Urothelium cell line (cell line): ENCODE measurements around the gene PET117.
"Not testable (repeated sequence)": the region's sequence is repeated elsewhere in the genome, so short reads cannot be mapped to it uniquely, and the experiment has no call there.

Experiments used
- DNase-seq: peaks from one replicate; pipeline ENCODE4 v3.0.0; 2011; ENCODE audit warnings: low spot score, mixed read lengths
- FAIRE-seq: peaks from 2 replicates; lab custom pipeline; 2011; peaks lifted over from hg19 to GRCh38; lab: Jason Lieb, UNC

The PET117 gene

GRCh38 chr20:18137412-18138265 is at the start of gene PET117, which contains the start of gene KAT14:
Gene PET117, plus strand, starts transcription at chr20:18137863. Its CDS starts 93 bp downstream, at chr20:18137956.
Gene KAT14, plus strand, starts transcription at chr20:18137863. Its CDS starts 4,798 bp downstream, at chr20:18142661.
- DNase-seq = peak; percentile 92
- FAIRE-seq = no peak

GRCh38 chr20:18088298-18088697 is 49.4 kb upstream of the PET117 start:
- FAIRE-seq = not testable (repeated sequence)

GRCh38 chr20:18088841-18089240 is 48.8 kb upstream of the PET117 start:
- DNase-seq, FAIRE-seq: not testable (repeated sequence)

More at GRCh38 chr20:18088298-18088697, 49.4 kb upstream of the PET117 start:
- DNase-seq = not testable (repeated sequence)

- no peak for DNase-seq
- no peak for FAIRE-seq
These were observed 47.6 kb upstream of the PET117 start for GRCh38 chr20:18090044-18090443.

GRCh38 chr20:18090477-18090876 is 47.2 kb upstream of the PET117 start:
- no peak for FAIRE-seq
- DNase-seq = no peak

- FAIRE-seq (no peak), DNase-seq (no peak)
These were observed 46.0 kb upstream of the PET117 start for GRCh38 chr20:18091623-18092022.

- no peak for DNase-seq
- no peak for FAIRE-seq
These were observed 44.8 kb upstream of the PET117 start for GRCh38 chr20:18092890-18093289.

GRCh38 chr20:18093388-18093787 is 44.3 kb upstream of the PET117 start:
- DNase-seq = no peak
- FAIRE-seq = no peak

GRCh38 chr20:18094191-18094590 is 43.5 kb upstream of the PET117 start:
- DNase-seq (no peak), FAIRE-seq (no peak)

GRCh38 chr20:18100569-18100968 is 37.1 kb upstream of the PET117 start:
- DNase-seq, FAIRE-seq: not testable (repeated sequence)

GRCh38 chr20:18101125-18101810 is 36.4 kb upstream of the PET117 start:
- peak; percentile 17 for FAIRE-seq

GRCh38 chr20:18103497-18103896 is 34.2 kb upstream of the PET117 start:
- no peak for FAIRE-seq
- DNase-seq = no peak

More at GRCh38 chr20:18101125-18101810, 36.4 kb upstream of the PET117 start:
- no peak for DNase-seq

- no peak for DNase-seq
- no peak for FAIRE-seq
These were observed 29.3 kb upstream of the PET117 start for GRCh38 chr20:18108326-18108725.

- not testable (repeated sequence) for FAIRE-seq, DNase-seq
These were observed 9.1 kb upstream of the PET117 start for GRCh38 chr20:18128574-18128973.

- no peak for DNase-seq
- FAIRE-seq = no peak
These were observed 5.0 kb upstream of the PET117 start for GRCh38 chr20:18132663-18133062.

- FAIRE-seq = no peak
- DNase-seq = no peak
These were observed 3.7 kb upstream of the PET117 start for GRCh38 chr20:18133962-18134361.

- DNase-seq = no peak
- no peak for FAIRE-seq
These were observed 561 bp downstream of the PET117 start for GRCh38 chr20:18138266-18138582.

GRCh38 chr20:18138639-18139583 is 1.2 kb downstream of the PET117 start:
- FAIRE-seq = no peak
- DNase-seq = no peak

- FAIRE-seq (no peak), DNase-seq (no peak)
These were observed 2.2 kb downstream of the PET117 start for GRCh38 chr20:18139832-18140231.

GRCh38 chr20:18144541-18145099 is 7.0 kb downstream of the PET117 start:
- FAIRE-seq (no peak), DNase-seq (peak; percentile 28)
